ENCODE results near the gene AMMECR1.

AMMECR1 gene

DNA sequence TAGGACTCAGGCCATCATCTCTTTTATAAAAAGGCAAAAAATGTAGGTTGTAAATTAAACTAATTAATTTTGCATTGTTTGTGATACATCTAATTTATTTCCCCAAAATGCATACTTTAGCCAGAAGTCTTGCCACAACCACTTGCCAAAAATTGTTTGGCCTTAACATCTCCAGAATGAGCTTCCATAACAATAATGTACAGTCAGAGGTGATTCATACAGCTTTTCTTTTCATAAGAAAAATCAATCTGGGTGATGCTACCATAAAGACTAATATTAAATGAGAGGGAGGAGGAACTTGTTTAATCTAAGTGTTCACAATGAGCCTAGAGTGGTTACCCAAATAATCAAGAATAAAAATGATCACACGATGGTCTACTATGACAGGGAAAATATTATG is 59.3 kb downstream of the AMMECR1 start:
- H3K36me3 ChIP-seq (ENCODE audit: control insufficient read depth, insufficient read depth, low read length): no peaks in the 10 kb centered on the region
- H3K27ac ChIP-seq: no peak overlapping the region
- TF ChIP-seq, protein P1, sequence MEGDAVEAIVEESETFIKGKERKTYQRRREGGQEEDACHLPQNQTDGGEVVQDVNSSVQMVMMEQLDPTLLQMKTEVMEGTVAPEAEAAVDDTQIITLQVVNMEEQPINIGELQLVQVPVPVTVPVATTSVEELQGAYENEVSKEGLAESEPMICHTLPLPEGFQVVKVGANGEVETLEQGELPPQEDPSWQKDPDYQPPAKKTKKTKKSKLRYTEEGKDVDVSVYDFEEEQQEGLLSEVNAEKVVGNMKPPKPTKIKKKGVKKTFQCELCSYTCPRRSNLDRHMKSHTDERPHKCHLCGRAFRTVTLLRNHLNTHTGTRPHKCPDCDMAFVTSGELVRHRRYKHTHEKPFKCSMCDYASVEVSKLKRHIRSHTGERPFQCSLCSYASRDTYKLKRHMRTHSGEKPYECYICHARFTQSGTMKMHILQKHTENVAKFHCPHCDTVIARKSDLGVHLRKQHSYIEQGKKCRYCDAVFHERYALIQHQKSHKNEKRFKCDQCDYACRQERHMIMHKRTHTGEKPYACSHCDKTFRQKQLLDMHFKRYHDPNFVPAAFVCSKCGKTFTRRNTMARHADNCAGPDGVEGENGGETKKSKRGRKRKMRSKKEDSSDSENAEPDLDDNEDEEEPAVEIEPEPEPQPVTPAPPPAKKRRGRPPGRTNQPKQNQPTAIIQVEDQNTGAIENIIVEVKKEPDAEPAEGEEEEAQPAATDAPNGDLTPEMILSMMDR (IDR thresholded peaks at IDR 0.05): no peak
- H3K4me3 ChIP-seq (ENCODE audit: low read depth, low read length): no peak overlapping the region
- H3K9me3 ChIP-seq (ENCODE audit: control insufficient read depth, low read length): no peaks in the 10 kb centered on the region
- no peak overlapping the region for H2AFZ ChIP-seq
- no peaks in the 10 kb centered on the region for H3K4me1 ChIP-seq
- no peak overlapping the region for H3K9ac ChIP-seq
- no peaks in the 10 kb centered on the region for H3K79me2 ChIP-seq
- no peak overlapping the region for H3K4me2 ChIP-seq (ENCODE audit: low read length)
- H3K27me3 ChIP-seq (ENCODE audit: control insufficient read depth, insufficient read depth, low read length): no peaks in the 10 kb centered on the region

DNA sequence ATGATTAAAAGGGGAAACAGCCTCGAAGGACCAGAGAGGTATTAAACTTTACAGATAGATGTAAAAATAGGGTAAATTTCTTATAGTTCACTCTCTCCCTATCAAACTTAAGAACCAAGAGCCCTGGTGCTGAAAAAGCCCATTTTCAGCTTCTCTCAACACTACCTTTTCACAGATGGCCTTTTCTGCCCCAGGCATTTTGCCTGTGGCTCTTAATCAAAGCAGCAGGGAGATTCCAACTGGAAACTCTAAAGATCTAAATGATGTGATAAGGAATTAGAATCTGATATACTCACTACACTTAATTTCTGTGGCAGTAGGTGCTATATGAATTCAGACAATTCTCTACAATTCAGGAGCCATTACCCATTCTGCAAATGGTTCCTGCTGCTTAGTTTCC is 60.0 kb downstream of the AMMECR1 start:
- Histone ChIP-seq H3K27ac (no peak overlapping the region), H3K4me1 (no peaks in the 10 kb centered on the region), H3K36me3 (ENCODE audit: control insufficient read depth, insufficient read depth, low read length) (no peaks in the 10 kb centered on the region), H3K4me2 (ENCODE audit: low read length) (no peak overlapping the region), H3K4me3 (ENCODE audit: low read depth, low read length) (no peak overlapping the region), H3K79me2 (no peaks in the 10 kb centered on the region), H3K27me3 (ENCODE audit: control insufficient read depth, insufficient read depth, low read length) (no peaks in the 10 kb centered on the region), H3K9ac (no peak overlapping the region), H3K9me3 (ENCODE audit: control insufficient read depth, low read length) (no peaks in the 10 kb centered on the region), H2AFZ (no peak overlapping the region)
- TF ChIP-seq, protein P1 (IDR thresholded peaks at IDR 0.05): no peak

DNA sequence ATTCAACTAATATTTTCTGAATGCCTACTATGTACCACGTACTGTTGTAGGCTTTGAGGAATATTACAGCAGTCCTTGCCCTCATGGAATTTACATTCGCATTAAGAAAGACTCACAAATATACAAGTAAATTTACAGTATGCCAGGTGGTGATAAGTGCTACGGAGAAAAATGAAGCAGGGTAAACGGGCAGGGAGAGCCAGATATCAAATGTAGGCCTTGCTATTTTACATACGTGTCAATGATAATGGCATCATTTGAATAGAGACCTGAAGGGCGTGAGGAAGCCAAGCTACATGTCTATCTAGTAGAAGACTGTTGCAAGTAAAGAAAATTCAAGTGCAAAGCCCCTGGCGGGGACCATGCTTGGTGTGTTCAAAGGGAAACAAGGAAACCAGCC is 65.2 kb downstream of the AMMECR1 start:
- Histone ChIP-seq H3K27me3 (ENCODE audit: control insufficient read depth, insufficient read depth, low read length) (no peaks in the 10 kb centered on the region), H3K36me3 (ENCODE audit: control insufficient read depth, insufficient read depth, low read length) (no peaks in the 10 kb centered on the region), H3K4me1 (no peaks in the 10 kb centered on the region), H3K4me2 (ENCODE audit: low read length) (no peak overlapping the region), H3K27ac (no peak overlapping the region), H2AFZ (no peak overlapping the region), H3K79me2 (no peaks in the 10 kb centered on the region), H3K9ac (no peak overlapping the region), H3K4me3 (ENCODE audit: low read depth, low read length) (no peak overlapping the region), H3K9me3 (ENCODE audit: control insufficient read depth, low read length) (no peaks in the 10 kb centered on the region)
- TF ChIP-seq, protein P1 (IDR thresholded peaks at IDR 0.05): no peak

DNA sequence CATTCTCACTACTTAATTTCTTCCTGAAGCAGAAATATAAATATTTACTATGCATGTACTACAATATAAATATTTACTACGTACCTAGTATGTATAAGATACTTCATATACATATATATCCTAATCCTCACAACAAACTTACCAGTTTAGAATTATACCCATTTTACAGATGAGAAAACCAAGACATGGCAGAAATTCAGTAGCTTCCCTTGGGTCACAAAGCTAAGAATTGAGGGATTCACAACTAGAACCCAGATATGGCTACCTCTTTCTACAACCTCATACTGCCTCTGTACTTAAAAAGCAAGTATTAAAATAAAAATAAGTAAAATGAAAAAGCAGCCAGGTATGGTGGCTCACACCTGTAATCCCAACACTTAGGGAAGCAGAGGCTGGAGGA is 65.9 kb downstream of the AMMECR1 start:
- Histone ChIP-seq H3K4me2 (ENCODE audit: low read length) (no peak overlapping the region), H3K4me3 (ENCODE audit: low read depth, low read length) (no peak overlapping the region), H3K79me2 (no peaks in the 10 kb centered on the region), H3K4me1 (no peaks in the 10 kb centered on the region), H3K36me3 (ENCODE audit: control insufficient read depth, insufficient read depth, low read length) (no peaks in the 10 kb centered on the region), H3K9me3 (ENCODE audit: control insufficient read depth, low read length) (no peaks in the 10 kb centered on the region), H3K27ac (no peak overlapping the region), H3K9ac (no peak overlapping the region), H3K27me3 (ENCODE audit: control insufficient read depth, insufficient read depth, low read length) (no peaks in the 10 kb centered on the region), H2AFZ (no peak overlapping the region)
- TF ChIP-seq, protein P1 (IDR thresholded peaks at IDR 0.05): no peak

DNA sequence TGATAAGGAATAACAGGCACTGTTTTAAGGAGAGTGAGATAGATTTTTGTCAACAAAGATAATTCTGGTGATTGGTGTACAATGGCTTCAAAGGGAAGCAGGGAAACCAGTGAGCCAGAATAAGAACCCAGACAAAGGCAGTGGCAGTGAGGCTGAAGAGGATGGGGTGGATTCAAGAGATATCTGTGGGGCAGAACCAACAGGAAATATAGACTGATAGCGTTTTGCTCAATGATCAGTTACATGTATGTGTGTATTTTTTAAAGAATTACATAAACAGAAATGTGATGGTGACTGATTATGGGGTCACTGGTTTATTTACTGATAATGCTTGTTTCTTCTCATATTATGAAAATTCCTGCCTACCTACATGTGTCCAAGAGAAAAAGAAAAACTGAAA is 66.4 kb downstream of the AMMECR1 start:
- Histone ChIP-seq H3K4me3 (ENCODE audit: low read depth, low read length) (no peak overlapping the region), H3K4me1 (no peaks in the 10 kb centered on the region), H3K27ac (no peak overlapping the region), H3K9me3 (ENCODE audit: control insufficient read depth, low read length) (no peaks in the 10 kb centered on the region), H3K4me2 (ENCODE audit: low read length) (no peak overlapping the region), H3K36me3 (ENCODE audit: control insufficient read depth, insufficient read depth, low read length) (no peaks in the 10 kb centered on the region), H3K27me3 (ENCODE audit: control insufficient read depth, insufficient read depth, low read length) (no peaks in the 10 kb centered on the region), H3K79me2 (no peaks in the 10 kb centered on the region), H3K9ac (no peak overlapping the region), H2AFZ (no peak overlapping the region)
- TF ChIP-seq, protein P1 (IDR thresholded peaks at IDR 0.05): no peak
